Epithelial cell of esophagus (primary cell): ENCODE data around the gene ZNF592.
A peak's percentile ranks its signal among the peaks of the same experiment; 100 is the strongest.
"Not testable (repeated sequence)": the region's sequence is repeated elsewhere in the genome, so short reads cannot be mapped to it uniquely, and the experiment has no call there.

Source experiments
- DNase-seq: peaks from one replicate; pipeline ENCODE4 v3.0.0; 2010; ENCODE audit warnings: low read depth
- H3K4me3 ChIP-seq: 2 replicates; pipeline ENCODE4 v1.5.1; 2011; ENCODE audit warnings: mild to moderate bottlenecking, low read length, control low read depth
- TF ChIP-seq, protein P1 (sequence below): IDR thresholded peaks from 2 replicates; pipeline ENCODE4 v1.5.1; 2011; ENCODE audit warnings: low read depth, mild to moderate bottlenecking, low read length, control low read depth, inconsistent platforms; ENCODE audit not compliant: insufficient read depth; ENCODE audit errors: missing control alignments

Gene ZNF592

DNA sequence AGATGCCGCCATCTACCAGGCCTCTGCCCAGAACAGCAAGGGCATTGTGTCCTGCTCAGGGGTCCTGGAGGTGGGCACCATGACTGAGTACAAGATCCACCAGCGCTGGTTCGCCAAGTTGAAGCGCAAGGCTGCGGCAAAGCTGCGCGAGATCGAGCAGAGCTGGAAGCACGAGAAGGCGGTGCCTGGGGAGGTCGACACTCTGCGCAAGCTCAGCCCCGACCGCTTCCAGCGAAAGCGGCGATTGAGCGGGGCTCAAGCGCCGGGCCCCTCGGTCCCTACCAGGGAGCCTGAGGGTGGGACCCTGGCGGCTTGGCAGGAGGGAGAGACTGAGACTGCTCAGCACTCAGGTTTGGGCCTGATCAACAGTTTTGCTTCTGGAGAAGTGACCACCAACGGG lies 91.3 kb downstream of the ZNF592 start:
- TF ChIP-seq, protein P1, sequence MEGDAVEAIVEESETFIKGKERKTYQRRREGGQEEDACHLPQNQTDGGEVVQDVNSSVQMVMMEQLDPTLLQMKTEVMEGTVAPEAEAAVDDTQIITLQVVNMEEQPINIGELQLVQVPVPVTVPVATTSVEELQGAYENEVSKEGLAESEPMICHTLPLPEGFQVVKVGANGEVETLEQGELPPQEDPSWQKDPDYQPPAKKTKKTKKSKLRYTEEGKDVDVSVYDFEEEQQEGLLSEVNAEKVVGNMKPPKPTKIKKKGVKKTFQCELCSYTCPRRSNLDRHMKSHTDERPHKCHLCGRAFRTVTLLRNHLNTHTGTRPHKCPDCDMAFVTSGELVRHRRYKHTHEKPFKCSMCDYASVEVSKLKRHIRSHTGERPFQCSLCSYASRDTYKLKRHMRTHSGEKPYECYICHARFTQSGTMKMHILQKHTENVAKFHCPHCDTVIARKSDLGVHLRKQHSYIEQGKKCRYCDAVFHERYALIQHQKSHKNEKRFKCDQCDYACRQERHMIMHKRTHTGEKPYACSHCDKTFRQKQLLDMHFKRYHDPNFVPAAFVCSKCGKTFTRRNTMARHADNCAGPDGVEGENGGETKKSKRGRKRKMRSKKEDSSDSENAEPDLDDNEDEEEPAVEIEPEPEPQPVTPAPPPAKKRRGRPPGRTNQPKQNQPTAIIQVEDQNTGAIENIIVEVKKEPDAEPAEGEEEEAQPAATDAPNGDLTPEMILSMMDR, result no peak
- DNase-seq, result no peak
- H3K4me3 ChIP-seq, result no peak overlapping the region

GRCh38 chr15:84840255-84840654 lies 91.9 kb downstream of the ZNF592 start:
- no peak for DNase-seq
- no peak overlapping the region for H3K4me3 ChIP-seq
- TF ChIP-seq, protein P1, result no peak

DNA sequence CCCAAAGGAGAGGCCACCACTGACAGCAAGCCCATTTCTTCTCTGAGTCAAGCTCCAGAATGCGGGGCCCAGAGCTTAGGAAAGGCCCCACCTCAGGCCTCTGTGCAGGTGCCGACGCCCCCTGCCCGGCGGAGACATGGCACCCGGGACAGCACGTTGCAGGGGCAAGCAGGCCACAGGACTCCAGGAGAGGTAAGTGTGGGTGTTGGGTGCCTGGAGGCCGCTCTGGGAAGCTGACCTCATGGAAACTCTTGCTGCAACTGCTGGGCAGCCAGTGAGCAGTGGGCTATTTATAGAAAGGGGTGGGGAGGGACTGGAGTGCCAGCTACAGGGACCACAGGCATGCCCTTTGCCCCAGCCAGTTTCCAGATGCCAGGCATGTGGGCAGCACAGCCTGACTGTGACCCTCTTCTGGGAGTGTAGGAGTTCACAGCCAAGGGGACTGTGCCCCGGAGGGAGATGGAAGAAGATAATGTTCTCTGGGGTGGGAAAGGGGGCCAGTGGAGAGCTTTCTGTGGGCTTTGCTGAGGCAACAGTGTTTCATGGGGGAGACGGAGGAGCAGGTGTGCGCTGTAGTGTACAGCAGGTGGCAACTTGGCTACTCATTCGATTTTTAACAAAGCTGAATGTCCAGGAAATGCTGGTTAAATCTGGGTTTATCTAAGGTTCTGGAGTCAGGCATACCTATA lies 92.5 kb downstream of the ZNF592 start:
- TF ChIP-seq, protein P1, result no peak
- no peak for DNase-seq
- no peak overlapping the region for H3K4me3 ChIP-seq

- DNase-seq, result no peak
- TF ChIP-seq, protein P1, result no peak
These were observed 94.4 kb downstream of the ZNF592 start for GRCh38 chr15:84842781-84843180.

GRCh38 chr15:84844964-84845363 lies 96.6 kb downstream of the ZNF592 start:
- no peak overlapping the region for H3K4me3 ChIP-seq
- DNase-seq, result no peak
- TF ChIP-seq, protein P1, result no peak

More at GRCh38 chr15:84842781-84843180, 94.4 kb downstream of the ZNF592 start:
- H3K4me3 ChIP-seq, result no peak overlapping the region

- DNase-seq, result peak; percentile 78
- TF ChIP-seq, protein P1, result peak; percentile 67
- not testable (repeated sequence) for H3K4me3 ChIP-seq
These were observed 97.2 kb downstream of the ZNF592 start for GRCh38 chr15:84845631-84846030.

DNA sequence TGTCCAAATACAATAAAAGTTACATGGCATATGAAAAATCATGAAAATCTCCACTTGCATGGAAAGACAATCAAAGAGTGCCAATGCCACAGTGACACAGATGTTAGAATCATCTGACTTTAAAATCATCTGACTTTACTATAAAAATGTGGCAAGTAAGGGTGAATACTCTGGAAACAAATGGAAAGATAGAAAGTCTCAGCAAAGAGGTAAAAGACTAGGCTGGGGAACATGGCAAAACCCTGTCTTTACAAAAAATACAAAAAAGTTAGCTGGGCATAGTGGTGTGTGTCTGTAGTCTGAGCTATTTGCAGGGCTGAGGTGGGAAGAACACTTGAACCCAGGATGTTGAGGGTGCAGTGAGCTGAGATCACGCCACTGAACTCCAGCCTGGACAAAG lies 97.9 kb downstream of the ZNF592 start:
- no peak overlapping the region for H3K4me3 ChIP-seq
- TF ChIP-seq, protein P1, result no peak
- DNase-seq, result no peak
